NCI-H2196 (cell line): ENCODE measurements around the gene CUL1.

Experiments used
- DNase-seq: peaks from one replicate; lab custom pipeline; 2025; ENCODE audit not compliant: unreplicated experiment; lab: John Stamatoyannopoulos, UW

CUL1 gene

GRCh38 chr7:148717266-148717793 is 18.6 kb downstream of the CUL1 start:
- no peak for DNase-seq

GRCh38 chr7:148718431-148718830 is 19.7 kb downstream of the CUL1 start:
- DNase-seq = no peak

GRCh38 chr7:148719753-148720152 is 21.1 kb downstream of the CUL1 start:
- DNase-seq = no peak

GRCh38 chr7:148720472-148720871 is 21.8 kb downstream of the CUL1 start:
- DNase-seq = no peak

- DNase-seq = no peak
Observed at GRCh38 chr7:148721390-148721789, 22.7 kb downstream of the CUL1 start.

- no peak for DNase-seq
Observed at GRCh38 chr7:148722340-148723165, 23.9 kb downstream of the CUL1 start.

GRCh38 chr7:148723166-148723559 is 24.5 kb downstream of the CUL1 start:
- DNase-seq = no peak

GRCh38 chr7:148723846-148724245 is 25.1 kb downstream of the CUL1 start:
- DNase-seq = no peak

GRCh38 chr7:148726385-148726784 is 27.7 kb downstream of the CUL1 start:
- no peak for DNase-seq

- DNase-seq = no peak
Observed at GRCh38 chr7:148727501-148728278, 29.0 kb downstream of the CUL1 start.

- DNase-seq = no peak
Observed at GRCh38 chr7:148729984-148730733, 31.5 kb downstream of the CUL1 start.

GRCh38 chr7:148732862-148733261 is 34.2 kb downstream of the CUL1 start:
- DNase-seq = no peak

- no peak for DNase-seq
Observed at GRCh38 chr7:148733496-148733895, 34.8 kb downstream of the CUL1 start.

GRCh38 chr7:148735141-148735540 is 36.4 kb downstream of the CUL1 start:
- no peak for DNase-seq

GRCh38 chr7:148735967-148736366 is 37.3 kb downstream of the CUL1 start:
- no peak for DNase-seq

- no peak for DNase-seq
Observed at GRCh38 chr7:148738737-148739535, 40.2 kb downstream of the CUL1 start.

- no peak for DNase-seq
Observed at GRCh38 chr7:148746135-148746534, 47.4 kb downstream of the CUL1 start.

- no peak for DNase-seq
Observed at GRCh38 chr7:148747274-148747673, 48.6 kb downstream of the CUL1 start.

GRCh38 chr7:148750442-148751355 is 52.0 kb downstream of the CUL1 start:
- DNase-seq = no peak
